Upper lobe of left lung (tissue), 6 donors: ENCODE results near the gene SDHC. TPM values are rescaled to one million over a fixed set of nuclear protein-coding genes. Genes with fewer than 3 reads are reported as not detected.
"Not testable (repeated sequence)": the region's sequence is repeated elsewhere in the genome, so short reads cannot be mapped to it uniquely, and the experiment has no call there.

ENCODE experiments used
- ATAC-seq, 2 donors: fragments of 200-7000 bp; cut with Tn5 transposase; one replicate each; pipeline ENCODE4 v1.9.1; 2022; ENCODE audit warnings: mild to moderate bottlenecking in 2 of 2, moderate library complexity in 2 of 2; ENCODE audit not compliant: low FRiP score in 2 of 2
- DNase-seq, 2 donors: peaks; one replicate each; pipeline ENCODE4 v3.0.0-alpha.2; 2019 to 2020
- H3K27ac ChIP-seq, 4 donors: fragments of 200-600 bp; sonication (generic); one replicate each; pipeline ENCODE4 v1.5.1; 2016 to 2019
- H3K27me3 ChIP-seq, 4 donors: fragments of 200-600 bp; sonication (generic); one replicate each; pipeline ENCODE4 v1.5.1; 2017 to 2019
- H3K36me3 ChIP-seq, 4 donors: fragments of 200-600 bp; sonication (generic); one replicate each; pipeline ENCODE4 v1.5.1; 2016 to 2019
- H3K4me1 ChIP-seq, 4 donors: fragments of 200-600 bp; sonication (generic); one replicate each; pipeline ENCODE4 v1.5.1; 2018 to 2019
- H3K4me3 ChIP-seq, 4 donors: fragments of 200-600 bp; sonication (generic); one replicate each; pipeline ENCODE4 v1.5.1; 2017 to 2019; ENCODE audit warnings: mild to moderate bottlenecking in 2 of 4, moderate library complexity in 1 of 4
- H3K9me3 ChIP-seq, 4 donors: fragments of 200-600 bp; sonication (generic); one replicate each; pipeline ENCODE4 v1.5.1; 2018 to 2019
- CTCF ChIP-seq, 6 experiments: fragments of 450-650 bp in 4 of 6; fragments of 200-600 bp in 2 of 6; sonication (generic) in 2 of 6; IDR thresholded peaks; one replicate each; pipeline ENCODE4 v1.5.1; 2016 to 2019; ENCODE audit warnings: antibody characterized with exemption in 6 of 6
- EP300 ChIP-seq, 4 donors: sonication (generic); formaldehyde crosslinking; IDR thresholded peaks; one replicate each; pipeline ENCODE4 v1.5.1; 2017; ENCODE audit warnings: antibody characterized with exemption in 4 of 4, control low read depth in 2 of 4
- POLR2A ChIP-seq, 4 donors: fragments of 450-650 bp; IDR thresholded peaks; one replicate each; pipeline ENCODE4 v1.5.1; 2016 to 2017; ENCODE audit warnings: antibody characterized with exemption in 4 of 4, mild to moderate bottlenecking in 2 of 4
- POLR2AphosphoS5 ChIP-seq, 2 donors: sonication (generic); formaldehyde crosslinking; IDR thresholded peaks; one replicate each; pipeline ENCODE4 v1.5.1; 2017; ENCODE audit warnings: antibody characterized with exemption in 2 of 2
- WGBS, 2 donors: methylation state at CpG; one replicate each; pipeline ENCODE4 v1.1.5; 2017 to 2018; 5-methylcytosine and 5-hydroxymethylcytosine counted together
- total RNA-seq, 6 donors: library from RNA; depleted of rRNA in 4 of 6; stranded (reverse); fragments of >200 nt in 4 of 6; gene quantifications; one replicate each; pipeline versions ENCODE4 v1.1.0 to v1.2.1, GENCODE V29; 2016 to 2021
- donor health status: DM: no; HTN: no; CAD: no; lungs with moderate emphysema.
- donor health status: DM: no; HTN: yes; CAD: no; lungs with severe emphysema.

The SDHC gene
- total RNA-seq, 6 donors from 2014 or later: 17.7 to 159 (median 66.7) TPM

DNA sequence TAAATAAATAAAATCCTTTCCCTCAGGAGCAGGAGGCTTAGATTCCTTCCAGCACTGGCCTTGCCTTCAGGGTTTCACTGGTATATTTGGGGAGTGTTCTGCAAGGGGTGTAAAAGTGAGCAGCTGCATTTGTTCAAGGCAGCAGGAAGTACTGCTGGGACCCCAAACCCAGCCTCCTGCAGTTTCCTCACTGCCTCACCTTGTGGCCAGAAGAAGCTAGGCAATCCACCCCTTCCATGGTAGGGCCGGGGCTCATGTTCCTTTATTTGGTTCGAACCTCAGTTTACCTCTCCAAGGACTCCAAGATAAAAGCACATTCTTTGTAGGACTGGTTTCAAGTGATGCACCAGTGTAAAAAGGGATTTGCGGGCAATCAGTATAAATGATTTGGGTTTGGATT, 74.5 kb downstream of the SDHC start:
- peaks cover 4 to 14% (median 6%) of the 10 kb centered on the region in 4 donors for H3K4me1 ChIP-seq
- TF ChIP-seq EP300 (IDR thresholded peaks at IDR 0.05): no peak
- ATAC-seq (no peak), DNase-seq (no peak)
- no peaks in the 10 kb centered on the region for H3K36me3 ChIP-seq
- H3K27ac ChIP-seq: peak overlapping the region in 1 of 4 donors; percentile 93
- H3K4me3 ChIP-seq: no peak overlapping the region
- H3K27me3 ChIP-seq: no peaks in the 10 kb centered on the region
- 93 to 94% methylated on average over 3 of the region's 3 CpGs for WGBS, 2 donors
- no peaks in the 10 kb centered on the region for H3K9me3 ChIP-seq

- not testable (repeated sequence) for H3K27me3 ChIP-seq, DNase-seq, H3K36me3 ChIP-seq, ATAC-seq, H3K9me3 ChIP-seq
- H3K4me3 ChIP-seq: peak overlapping the region; percentile 1 to 73 (median 66)
- H3K27ac ChIP-seq: peak overlapping the region; percentile 85 to 99 (median 94)
- WGBS, 2 donors: 77 to 79% methylated on average over 14 to 16 of the region's 16 CpGs
- peaks cover 4 to 14% (median 6%) of the 10 kb centered on the region in 4 donors for H3K4me1 ChIP-seq
Measured at GRCh38 chr1:161389158-161389557, 75.0 kb downstream of the SDHC start.

DNA sequence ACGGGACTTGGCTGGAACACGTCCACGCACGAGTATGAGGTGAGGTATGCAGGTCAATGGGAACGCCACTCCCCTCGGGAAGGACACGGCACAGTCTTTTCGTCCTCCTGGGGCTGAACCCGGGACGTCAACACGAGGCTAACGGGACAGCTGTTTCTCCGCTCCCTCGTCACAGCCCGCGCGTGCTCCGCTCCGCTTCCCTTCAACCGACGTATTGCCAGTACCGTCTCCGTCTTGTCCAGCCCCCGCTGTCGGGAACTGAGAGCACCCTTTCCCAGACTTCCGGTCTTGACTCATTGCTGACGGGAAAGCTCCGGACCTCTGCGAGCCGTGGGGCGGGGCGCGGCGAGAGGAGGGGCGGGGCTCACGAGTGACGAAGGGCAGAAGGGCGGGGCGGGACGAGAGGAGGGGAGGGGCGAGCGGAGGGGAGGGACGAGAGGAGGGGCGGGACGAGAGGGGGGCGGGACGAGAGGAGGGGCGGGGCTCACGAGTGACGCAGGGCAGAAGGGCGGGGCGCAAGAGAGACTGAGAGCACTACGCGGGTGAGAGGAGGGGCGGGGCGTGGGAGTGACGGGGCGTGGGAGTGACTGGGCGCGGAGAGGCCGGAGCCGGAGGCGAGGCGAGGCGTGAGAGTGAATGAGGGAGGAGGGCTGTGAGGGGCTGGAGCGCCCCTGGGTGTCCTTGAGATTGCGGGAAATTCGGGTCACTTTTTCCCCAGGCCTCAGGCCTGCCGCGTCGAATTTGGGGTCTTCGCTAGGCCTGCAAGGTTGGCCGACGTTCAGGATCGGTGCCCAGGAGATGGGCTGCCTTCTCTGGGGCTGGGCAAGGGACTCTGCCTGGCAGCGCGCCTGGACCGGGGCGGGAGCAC, 75.7 kb downstream of the SDHC start:
- peak; percentile 97 to 98 for DNase-seq
- Histone ChIP-seq H3K27ac (peak overlapping the region; percentile 85 to 99 (median 94)), H3K4me3 (peak overlapping the region; percentile 52 to 73 (median 66)), H3K9me3 (no peaks in the 10 kb centered on the region), H3K4me1 (peaks cover 4 to 14% (median 6%) of the 10 kb centered on the region in 4 donors), H3K27me3 (no peaks in the 10 kb centered on the region), H3K36me3 (no peaks in the 10 kb centered on the region)
- peak; percentile 96 to 98 for ATAC-seq
- WGBS, 2 donors: 1 to 2% methylated on average over 29 to 30 of the region's 79 CpGs
- peak; percentile 100 for TF ChIP-seq POLR2AphosphoS5 (IDR thresholded peaks at IDR 0.05)
- TF ChIP-seq CTCF (IDR thresholded peaks at IDR 0.05): peak in 1 of 6 experiments; percentile 30
- TF ChIP-seq POLR2A (IDR thresholded peaks at IDR 0.05): peak in 3 of 4 donors; percentile 84 to 97 (median 88)
- TF ChIP-seq EP300 (IDR thresholded peaks at IDR 0.05): peak; percentile 100

DNA sequence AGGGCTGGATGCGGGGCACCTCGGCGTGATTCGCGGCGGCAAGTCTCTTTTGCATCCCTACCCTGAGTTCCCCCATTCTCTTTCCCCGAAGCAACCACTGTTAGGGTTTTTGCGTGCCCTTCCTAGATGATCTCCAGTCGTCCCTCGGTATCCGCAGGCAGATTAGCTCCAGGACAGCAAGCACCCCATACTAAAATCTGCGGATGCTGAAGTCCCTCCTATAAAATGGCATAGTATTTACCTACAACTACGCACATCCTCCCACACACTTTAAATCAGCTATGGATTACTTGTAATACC, 76.3 kb downstream of the SDHC start:
- peak overlapping the region; percentile 77 to 99 (median 87) for H3K27ac ChIP-seq
- no peaks in the 10 kb centered on the region for H3K36me3 ChIP-seq
- 5 to 7% methylated on average over 13 of the region's 13 CpGs for WGBS, 2 donors
- H3K4me1 ChIP-seq: peaks cover 4 to 14% (median 6%) of the 10 kb centered on the region in 4 donors
- H3K4me3 ChIP-seq: peak overlapping the region; percentile 52 to 73 (median 66)
- ATAC-seq: no peak
- TF ChIP-seq POLR2AphosphoS5 (IDR thresholded peaks at IDR 0.05): no peak
- TF ChIP-seq POLR2A (IDR thresholded peaks at IDR 0.05): peak in 1 of 4 donors; percentile 10
- H3K9me3 ChIP-seq: no peaks in the 10 kb centered on the region
- no peak for DNase-seq
- H3K27me3 ChIP-seq: no peaks in the 10 kb centered on the region

- H3K27me3 ChIP-seq, H3K27ac ChIP-seq, ATAC-seq, H3K36me3 ChIP-seq, DNase-seq, H3K4me3 ChIP-seq, H3K9me3 ChIP-seq: not testable (repeated sequence)
- WGBS, 2 donors: 87 to 99% methylated on average over 7 of the region's 7 CpGs
- H3K4me1 ChIP-seq: peaks cover 4 to 14% (median 6%) of the 10 kb centered on the region in 4 donors
Measured at GRCh38 chr1:161391136-161391535, 77.0 kb downstream of the SDHC start.

DNA sequence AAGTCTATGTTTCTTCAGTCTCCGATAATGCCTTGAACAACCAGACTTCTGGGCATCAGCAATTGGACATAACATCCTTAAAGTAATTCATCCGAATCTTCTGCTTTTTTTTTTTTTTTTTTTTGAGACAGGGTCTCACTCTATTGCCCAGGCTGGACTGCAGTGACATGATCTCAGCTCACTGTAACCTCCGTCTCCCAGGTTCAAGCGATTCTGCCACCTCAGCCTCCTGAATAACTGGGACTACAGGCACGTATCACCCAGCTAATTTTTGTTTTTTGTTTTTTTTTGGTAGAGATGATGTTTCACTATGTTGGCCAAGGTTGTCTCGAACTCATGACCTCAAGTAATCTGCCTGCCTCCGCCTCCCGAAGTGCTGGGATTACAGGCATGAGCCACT, 77.4 kb downstream of the SDHC start:
- Histone ChIP-seq H3K9me3 (no peaks in the 10 kb centered on the region), H3K27me3 (no peaks in the 10 kb centered on the region), H3K36me3 (no peaks in the 10 kb centered on the region), H3K4me1 (peaks cover 4 to 14% (median 6%) of the 10 kb centered on the region in 4 donors), H3K27ac (no peak overlapping the region), H3K4me3 (no peak overlapping the region)
- ATAC-seq (no peak), DNase-seq (no peak)
- 96% methylated on average over 8 of the region's 8 CpGs for WGBS, 2 donors
- no peak for TF ChIP-seq EP300 (IDR thresholded peaks at IDR 0.05)
- TF ChIP-seq POLR2A (IDR thresholded peaks at IDR 0.05): no peak
- no peak for TF ChIP-seq POLR2AphosphoS5 (IDR thresholded peaks at IDR 0.05)
- TF ChIP-seq CTCF (IDR thresholded peaks at IDR 0.05): no peak

DNA sequence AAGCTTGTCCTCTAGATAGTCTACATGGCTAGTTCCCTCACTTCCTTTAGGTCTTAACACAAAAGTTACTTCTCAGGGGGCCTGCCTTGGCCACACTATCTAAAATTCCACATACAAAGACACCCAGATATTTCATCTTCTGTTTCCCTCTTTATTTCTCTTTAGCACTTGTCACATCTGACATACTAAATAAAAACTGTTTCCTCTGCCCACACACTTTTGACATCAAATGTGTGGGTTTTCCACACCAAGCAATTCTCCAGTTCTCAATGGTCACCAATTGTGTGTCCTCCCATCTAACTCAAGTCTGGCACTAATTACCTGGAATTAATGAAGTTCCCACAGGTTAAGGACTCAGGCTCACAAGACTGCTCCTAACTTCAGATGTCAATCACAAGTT, 79.0 kb downstream of the SDHC start:
- no peaks in the 10 kb centered on the region for H3K9me3 ChIP-seq
- TF ChIP-seq EP300 (IDR thresholded peaks at IDR 0.05) (no peak), POLR2AphosphoS5 (IDR thresholded peaks at IDR 0.05) (no peak), POLR2A (IDR thresholded peaks at IDR 0.05) (no peak), CTCF (IDR thresholded peaks at IDR 0.05) (no peak)
- H3K4me1 ChIP-seq: peaks cover 5 to 14% (median 6%) of the 10 kb centered on the region in 4 donors
- no peak overlapping the region for H3K4me3 ChIP-seq
- H3K36me3 ChIP-seq: no peaks in the 10 kb centered on the region
- ATAC-seq (no peak), DNase-seq (no peak)
- H3K27ac ChIP-seq: no peak overlapping the region
- H3K27me3 ChIP-seq: no peaks in the 10 kb centered on the region

DNA sequence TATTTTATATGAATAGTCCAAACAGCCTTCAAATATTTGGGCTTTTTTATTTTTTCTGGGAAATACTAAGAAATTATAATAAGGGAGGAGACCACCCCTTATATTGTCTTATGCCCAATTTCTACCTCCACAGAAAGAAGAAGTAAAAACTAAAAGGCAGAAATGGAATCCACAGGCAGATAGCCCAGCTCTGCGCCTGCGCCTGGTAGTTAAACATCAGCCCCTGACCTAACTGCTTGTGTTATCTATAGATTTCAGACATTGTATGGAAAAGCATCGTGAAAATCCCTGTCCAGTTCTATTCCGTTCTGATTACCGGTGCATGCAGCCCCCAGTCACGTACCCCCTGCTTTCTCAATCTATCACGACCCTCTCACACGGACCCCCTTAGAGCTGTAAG, 82.9 kb downstream of the SDHC start:
- 93 to 96% methylated on average over 8 of the region's 8 CpGs for WGBS, 2 donors
- H3K4me3 ChIP-seq, ATAC-seq: not testable (repeated sequence)

More for the DNA sequence above, 82.9 kb downstream of the SDHC start:
- H3K4me1 ChIP-seq: peaks cover 11 to 14% (median 12%) of the 10 kb centered on the region in 4 donors
- H3K27ac ChIP-seq, H3K36me3 ChIP-seq, H3K27me3 ChIP-seq, H3K9me3 ChIP-seq, DNase-seq: not testable (repeated sequence)
